Astrocyte of the cerebellum (primary cell): ENCODE results near the gene BAIAP2L1.

Experiments used
- DNase-seq: peaks from one replicate; pipeline ENCODE4 v3.0.0-alpha.2; 2011; ENCODE audit warnings: low read depth
- H3K4me3 ChIP-seq: 2 replicates; pipeline ENCODE4 v1.5.1; 2011; ENCODE audit warnings: mild to moderate bottlenecking, low read depth, low read length, moderate library complexity
- CTCF ChIP-seq: IDR thresholded peaks from 2 replicates; pipeline ENCODE4 v1.5.1; 2012; ENCODE audit warnings: low read length, low read depth, moderate library complexity, mild to moderate bottlenecking; ENCODE audit errors: missing control alignments
- in situ Hi-C: cut with HindIII; loops from 2 replicates; pipeline ENCODE4 v1.10.0; 2017; ENCODE audit warnings: low sequenced_read_pairs

BAIAP2L1 gene

GRCh38 chr7:98267303-98267702, 133.6 kb downstream of the BAIAP2L1 start:
- no peak for DNase-seq
- in situ Hi-C loops = no loop called here
- TF ChIP-seq CTCF = no peak
- H3K4me3 ChIP-seq = no peak overlapping the region

- no peak overlapping the region for H3K4me3 ChIP-seq
- TF ChIP-seq CTCF = peak; percentile 40
- no peak for DNase-seq
- in situ Hi-C loops = no loop called here
These were observed 134.1 kb downstream of the BAIAP2L1 start for GRCh38 chr7:98266840-98267239.

- in situ Hi-C loops = no loop called here
- no peak for TF ChIP-seq CTCF
- H3K4me3 ChIP-seq = no peak overlapping the region
- no peak for DNase-seq
These were observed 135.0 kb downstream of the BAIAP2L1 start for GRCh38 chr7:98265841-98266271.

GRCh38 chr7:98257701-98258100, 143.2 kb downstream of the BAIAP2L1 start:
- TF ChIP-seq CTCF = no peak
- H3K4me3 ChIP-seq = no peak overlapping the region
- in situ Hi-C loops = no loop called here
- DNase-seq = no peak

- in situ Hi-C loops = no loop called here
- no peak overlapping the region for H3K4me3 ChIP-seq
- TF ChIP-seq CTCF = no peak
- no peak for DNase-seq
These were observed 144.5 kb downstream of the BAIAP2L1 start for GRCh38 chr7:98256431-98256830.

GRCh38 chr7:98254951-98255610, 145.8 kb downstream of the BAIAP2L1 start:
- no peak for DNase-seq
- TF ChIP-seq CTCF = no peak

More at GRCh38 chr7:98254951-98255610, 145.8 kb downstream of the BAIAP2L1 start:
- in situ Hi-C loops = no loop called here
- H3K4me3 ChIP-seq = no peak overlapping the region
